ENCODE measurements around the gene JAM2.

DNA sequence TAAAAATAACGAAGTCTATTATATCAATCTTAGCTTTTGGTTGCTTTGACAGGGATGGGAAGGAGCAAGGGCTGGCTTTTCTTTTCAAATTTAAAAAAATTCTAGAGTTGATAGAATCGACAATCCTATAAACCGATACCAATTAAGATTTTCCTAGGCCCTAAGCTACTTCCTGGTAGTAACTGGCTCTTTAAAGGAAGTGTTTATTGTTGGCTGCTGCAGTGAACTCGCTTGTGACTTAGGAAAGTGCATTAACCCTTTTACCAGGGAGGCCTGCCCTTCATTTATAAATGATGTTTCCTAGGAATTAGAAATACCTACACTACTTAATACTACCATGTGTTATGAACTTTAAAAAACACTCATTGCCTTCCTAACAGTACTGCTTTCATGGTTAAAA lies 62.5 kb downstream of the JAM2 start:
- TF ChIP-seq CBX2 (IDR thresholded peaks at IDR 0.05; ENCODE audit: borderline replicate concordance, low read depth) (no peak), POLR2A (IDR thresholded peaks at IDR 0.05; ENCODE audit: low read length) (no peak), BHLHE40 (IDR thresholded peaks at IDR 0.05; ENCODE audit: low read depth, low read length) (no peak), PHF8 (IDR thresholded peaks at IDR 0.05; ENCODE audit: borderline replicate concordance, low read depth) (no peak), JUNB (IDR thresholded peaks at IDR 0.05) (no peak), MAZ (IDR thresholded peaks at IDR 0.05; ENCODE audit: borderline replicate concordance, low read depth, low read length) (no peak), RAD21 (conservative IDR thresholded peaks at IDR 0.05 in 1 of 2, IDR thresholded peaks at IDR 0.05 in 1 of 2) (no peak), POLR2AphosphoS2 (conservative IDR thresholded peaks at IDR 0.05; ENCODE audit: low read length) (no peak)
- TF ChIP-seq, protein P1, sequence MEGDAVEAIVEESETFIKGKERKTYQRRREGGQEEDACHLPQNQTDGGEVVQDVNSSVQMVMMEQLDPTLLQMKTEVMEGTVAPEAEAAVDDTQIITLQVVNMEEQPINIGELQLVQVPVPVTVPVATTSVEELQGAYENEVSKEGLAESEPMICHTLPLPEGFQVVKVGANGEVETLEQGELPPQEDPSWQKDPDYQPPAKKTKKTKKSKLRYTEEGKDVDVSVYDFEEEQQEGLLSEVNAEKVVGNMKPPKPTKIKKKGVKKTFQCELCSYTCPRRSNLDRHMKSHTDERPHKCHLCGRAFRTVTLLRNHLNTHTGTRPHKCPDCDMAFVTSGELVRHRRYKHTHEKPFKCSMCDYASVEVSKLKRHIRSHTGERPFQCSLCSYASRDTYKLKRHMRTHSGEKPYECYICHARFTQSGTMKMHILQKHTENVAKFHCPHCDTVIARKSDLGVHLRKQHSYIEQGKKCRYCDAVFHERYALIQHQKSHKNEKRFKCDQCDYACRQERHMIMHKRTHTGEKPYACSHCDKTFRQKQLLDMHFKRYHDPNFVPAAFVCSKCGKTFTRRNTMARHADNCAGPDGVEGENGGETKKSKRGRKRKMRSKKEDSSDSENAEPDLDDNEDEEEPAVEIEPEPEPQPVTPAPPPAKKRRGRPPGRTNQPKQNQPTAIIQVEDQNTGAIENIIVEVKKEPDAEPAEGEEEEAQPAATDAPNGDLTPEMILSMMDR (IDR thresholded peaks at IDR 0.05) = no peak
- TF ChIP-seq, protein P2, sequence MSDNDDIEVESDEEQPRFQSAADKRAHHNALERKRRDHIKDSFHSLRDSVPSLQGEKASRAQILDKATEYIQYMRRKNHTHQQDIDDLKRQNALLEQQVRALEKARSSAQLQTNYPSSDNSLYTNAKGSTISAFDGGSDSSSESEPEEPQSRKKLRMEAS (IDR thresholded peaks at IDR 0.05) = no peak
